Heart left ventricle (tissue), 16 donors: ENCODE data around the gene FAM3B. TPM values are rescaled to one million over a fixed set of nuclear protein-coding genes. Genes with fewer than 3 reads are reported as not detected.

ENCODE experiments used
- ATAC-seq, 4 donors: fragments of 200-7000 bp; cut with Tn5 transposase; one replicate each; pipeline ENCODE4 v1.9.1; 2020 to 2022; ENCODE audit warnings: moderate library complexity in 4 of 4, mild to moderate bottlenecking in 3 of 4, moderate number of reproducible peaks in 1 of 4
- DNase-seq, 5 donors: peaks; one replicate each; pipeline ENCODE4 v3.0.0-alpha.2; 2020
- H3K27ac ChIP-seq, 12 donors: fragments of 200-600 bp; sonication (generic) in 4 of 12; one replicate each; pipeline versions ENCODE4 v1.5.0 to v1.8.0; 2016 to 2022; ENCODE audit warnings: mild to moderate bottlenecking in 2 of 12
- H3K27me3 ChIP-seq, 9 donors: fragments of 200-600 bp; sonication (generic) in 2 of 9; one replicate each; pipeline versions ENCODE4 v1.5.1 to v1.8.0; 2016 to 2022; ENCODE audit warnings: mild to moderate bottlenecking in 3 of 9
- H3K36me3 ChIP-seq, 9 donors: fragments of 200-600 bp; sonication (generic) in 2 of 9; one replicate each; pipeline versions ENCODE4 v1.5.0 to v1.8.0; 2018 to 2022; ENCODE audit warnings: mild to moderate bottlenecking in 2 of 9
- H3K4me1 ChIP-seq, 12 donors: fragments of 200-600 bp; sonication (generic) in 4 of 12; one replicate each; pipeline versions ENCODE4 v1.5.0 to v1.8.0; 2016 to 2022; ENCODE audit warnings: mild to moderate bottlenecking in 3 of 12
- H3K4me3 ChIP-seq, 12 donors: fragments of 200-600 bp; sonication (generic) in 4 of 12; one replicate each; pipeline versions ENCODE4 v1.5.0 to v1.8.0; 2017 to 2022; ENCODE audit warnings: mild to moderate bottlenecking in 9 of 12, moderate library complexity in 4 of 12
- H3K9me3 ChIP-seq, 12 donors: fragments of 200-600 bp; sonication (generic) in 4 of 12; one replicate each; pipeline versions ENCODE4 v1.5.0 to v1.8.0; 2016 to 2022; ENCODE audit warnings: mild to moderate bottlenecking in 1 of 12
- POLR2A ChIP-seq, 2 donors: fragments of 450-650 bp; IDR thresholded peaks; one replicate each; pipeline ENCODE4 v1.6.1; 2017; ENCODE audit warnings: antibody characterized with exemption in 2 of 2, mild to moderate bottlenecking in 2 of 2, moderate library complexity in 2 of 2
- WGBS, 4 donors: extraction: QIAGEN DNeasy Blood & Tissue Kit in 2 of 4; methylation state at CpG; one replicate each; pipeline versions ENCODE4 v1.1.5 to v1.1.7; 2013 to 2018; 5-methylcytosine and 5-hydroxymethylcytosine counted together
- intact Hi-C, 10 donors: fragments of 100-400 bp; cut with DNase I; formaldehyde crosslinking; loops; one replicate each; pipeline versions ENCODE4 v1.11.1 to v1.14.2; 2022
- polyA plus RNA-seq, 2 donors: library from polyadenylated mRNA; stranded (reverse); fragments of 200-250 nt; gene quantifications; one replicate each; pipeline ENCODE4 v1.2.3, GENCODE V29; 2013
- total RNA-seq, 9 donors: library from RNA; depleted of rRNA in 2 of 9; stranded (reverse); fragments of >200 nt in 2 of 9; fragmentation: NEBNext Ultra II Directional in 3 of 9; extraction: Animal tissue kit (Norgen Biotek cat#: 25700) in 3 of 9; gene quantifications; one replicate each; pipeline versions ENCODE4 v1.1.0 to v1.2.4, GENCODE V29; 2016 to 2023
- TF ChIP-seq, protein P1 (sequence below), 12 donors: fragments of 200-600 bp; sonication (generic) in 4 of 12; IDR thresholded peaks; one replicate each; pipeline versions ENCODE4 v1.5.0 to v1.8.0; 2018 to 2022; ENCODE audit warnings: antibody characterized with exemption in 12 of 12, mild to moderate bottlenecking in 5 of 12
- donor health status: ischemic (EF 13 %, LVEDD 7.1; RV severe dilation, severe dysfunction).
- donor health status: healthy with polysubstance abuse.
- donor health status: DM: no; HTN: yes; CAD: no.
- donor health status: DM: no; HTN: no; CAD: no.
- donor health status: ischemic (EF 25% LVEDD 6.9; RV normal size, moderate dysfunction).
- donor health status: ischemic (EF 25% LVEDD 5.7; RV mildly dilated, moderate dysfunction).
- donor health status: healthy.
- donor health status: DM: yes; HTN: yes; CAD: no.
- donor health status: ischemic (EF 35%, LVEDD 5.7; RV mildly dilated, moderate dysfunction).
- donor health status: nonischemic (EF 11% LVEDD 7.7; RV severe dilation, severe dysfunction).
- donor health status: DM: yes; HTN: yes; CAD: no.
- donor health status: PGD.
- donor health status: ischemic (EF 29% LVEDD 5.4; RV normal size, mild dysfunction).
- donor health status: nonischemic (EF 23%, LVEDD 6.1; RV moderate dilation, normal function).

Gene FAM3B
- total and polyA plus RNA-seq, 11 donors, result 0.10 to 0.54 TPM; not detected in 9

- H3K9me3 ChIP-seq, result peaks cover 0 to 6% (median 0%) of the 10 kb centered on the region in 12 donors
- H3K36me3 ChIP-seq, result peaks cover 0 to 23% (median 12%) of the 10 kb centered on the region in 9 donors
- no peak overlapping the region for H3K27ac ChIP-seq
- H3K27me3 ChIP-seq, result peaks cover 0 to 5% (median 0%) of the 10 kb centered on the region in 9 donors
- TF ChIP-seq, protein P1, sequence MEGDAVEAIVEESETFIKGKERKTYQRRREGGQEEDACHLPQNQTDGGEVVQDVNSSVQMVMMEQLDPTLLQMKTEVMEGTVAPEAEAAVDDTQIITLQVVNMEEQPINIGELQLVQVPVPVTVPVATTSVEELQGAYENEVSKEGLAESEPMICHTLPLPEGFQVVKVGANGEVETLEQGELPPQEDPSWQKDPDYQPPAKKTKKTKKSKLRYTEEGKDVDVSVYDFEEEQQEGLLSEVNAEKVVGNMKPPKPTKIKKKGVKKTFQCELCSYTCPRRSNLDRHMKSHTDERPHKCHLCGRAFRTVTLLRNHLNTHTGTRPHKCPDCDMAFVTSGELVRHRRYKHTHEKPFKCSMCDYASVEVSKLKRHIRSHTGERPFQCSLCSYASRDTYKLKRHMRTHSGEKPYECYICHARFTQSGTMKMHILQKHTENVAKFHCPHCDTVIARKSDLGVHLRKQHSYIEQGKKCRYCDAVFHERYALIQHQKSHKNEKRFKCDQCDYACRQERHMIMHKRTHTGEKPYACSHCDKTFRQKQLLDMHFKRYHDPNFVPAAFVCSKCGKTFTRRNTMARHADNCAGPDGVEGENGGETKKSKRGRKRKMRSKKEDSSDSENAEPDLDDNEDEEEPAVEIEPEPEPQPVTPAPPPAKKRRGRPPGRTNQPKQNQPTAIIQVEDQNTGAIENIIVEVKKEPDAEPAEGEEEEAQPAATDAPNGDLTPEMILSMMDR (IDR thresholded peaks at IDR 0.05), result no peak
- TF ChIP-seq POLR2A (IDR thresholded peaks at IDR 0.05), result no peak
- 67 to 76% (median 70%) methylated on average over 4 of the region's 4 CpGs for whole genome bisulfite sequencing, 4 donors
- DNase-seq, result no peak
- H3K4me1 ChIP-seq, result peaks cover 0 to 4% (median 0%) of the 10 kb centered on the region in 12 donors
- no peak for ATAC-seq
- no peak overlapping the region for H3K4me3 ChIP-seq
- intact Hi-C loops, result no loop called here
Measured at GRCh38 chr21:41277846-41278245, 38.8 kb upstream of the FAM3B start.

GRCh38 chr21:41280115-41280919 lies 36.3 kb upstream of the FAM3B start:
- no peak for DNase-seq
- Histone ChIP-seq H3K36me3 (peaks cover 0 to 13% (median 9%) of the 10 kb centered on the region in 9 donors), H3K9me3 (no peaks in the 10 kb centered on the region), H3K4me1 (peaks cover 0 to 4% (median 0%) of the 10 kb centered on the region in 12 donors), H3K27ac (no peak overlapping the region), H3K4me3 (no peak overlapping the region), H3K27me3 (peaks cover 0 to 7% (median 0%) of the 10 kb centered on the region in 9 donors)
- no peak for TF ChIP-seq POLR2A (IDR thresholded peaks at IDR 0.05)
- TF ChIP-seq, protein P1 (IDR thresholded peaks at IDR 0.05), result no peak
- WGBS, 4 donors, result 61 to 69% (median 63%) methylated on average over 17 to 18 of the region's 18 CpGs
- intact Hi-C loops, result loop anchor here in 9 of 10 donors (5.0 to 10.0 kb wide), 7 partner anchors 77 to 834 kb away; no protein-coding TSS in a partner anchor
- ATAC-seq, result peak in 3 of 4 donors; percentile 44 to 75 (median 60)

DNA sequence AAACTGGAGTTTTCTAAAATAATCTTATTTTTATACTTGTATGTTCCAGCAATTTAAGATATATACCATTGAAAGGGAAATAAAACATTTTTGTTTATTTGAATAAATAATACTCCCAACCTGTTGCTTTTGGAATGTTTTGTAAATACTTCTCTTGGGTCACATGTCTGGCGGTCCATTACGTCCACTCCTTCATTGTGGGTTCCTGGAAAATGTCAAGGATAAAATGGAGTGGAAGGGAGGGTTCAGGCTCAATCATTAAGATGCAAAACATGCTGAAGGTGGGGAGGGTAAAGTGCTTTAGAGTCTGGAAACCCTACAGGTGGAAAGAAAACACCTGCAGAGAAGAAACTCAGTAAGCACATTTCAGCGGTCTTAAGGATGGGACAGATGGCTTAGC lies 34.2 kb upstream of the FAM3B start:
- Histone ChIP-seq H3K27me3 (peaks cover 0 to 7% (median 0%) of the 10 kb centered on the region in 9 donors), H3K36me3 (no peaks in the 10 kb centered on the region), H3K27ac (no peak overlapping the region), H3K4me1 (peaks cover 0 to 4% (median 0%) of the 10 kb centered on the region in 12 donors), H3K4me3 (no peak overlapping the region), H3K9me3 (no peaks in the 10 kb centered on the region)
- 57 to 66% (median 64%) methylated on average over 3 of the region's 3 CpGs for WGBS, 4 donors
- ATAC-seq, result no peak
- TF ChIP-seq, protein P1 (IDR thresholded peaks at IDR 0.05), result no peak
- no peak for TF ChIP-seq POLR2A (IDR thresholded peaks at IDR 0.05)
- intact Hi-C loops, result loop anchor here in 9 of 10 donors (2.0 to 10.0 kb wide), 9 partner anchors 75 to 832 kb away; no protein-coding TSS in a partner anchor
- DNase-seq, result no peak

GRCh38 chr21:41283211-41283818 lies 33.3 kb upstream of the FAM3B start:
- WGBS, 4 donors, result 18 to 20% (median 19%) methylated on average over 8 of the region's 8 CpGs
- intact Hi-C loops, result loop anchor here (1.0 to 10.0 kb wide), 10 partner anchors 74 to 831 kb away; no protein-coding TSS in a partner anchor
- Histone ChIP-seq H3K27me3 (peaks cover 0 to 7% (median 0%) of the 10 kb centered on the region in 9 donors), H3K36me3 (no peaks in the 10 kb centered on the region), H3K9me3 (no peaks in the 10 kb centered on the region), H3K27ac (no peak overlapping the region), H3K4me3 (no peak overlapping the region), H3K4me1 (peaks cover 0 to 4% (median 0%) of the 10 kb centered on the region in 12 donors)
- no peak for TF ChIP-seq POLR2A (IDR thresholded peaks at IDR 0.05)
- TF ChIP-seq, protein P1 (IDR thresholded peaks at IDR 0.05), result peak; percentile 60 to 87 (median 78)
- ATAC-seq, result peak; percentile 58 to 92 (median 91)
- DNase-seq, result peak in 2 of 5 donors; percentile 41 to 43
